HEK293 (cell line): Measurements from ENCODE around the gene GNG12.

ENCODE experiments used
- ELK4 ChIP-seq: IDR thresholded peaks from 2 replicates; pipeline ENCODE4 v1.6.1; 2011; ENCODE audit warnings: mild to moderate bottlenecking, low read depth, low read length, borderline replicate concordance
- KLF16 ChIP-seq: fragments of 450-650 bp; formaldehyde crosslinking; IDR thresholded peaks from 2 replicates; pipeline ENCODE4 v1.5.1; 2017; ENCODE audit warnings: missing biosample characterization, missing genetic modification characterization
- PRDM10 ChIP-seq: fragments of 450-650 bp; formaldehyde crosslinking; IDR thresholded peaks from 2 replicates; pipeline ENCODE4 v1.5.1; 2016; ENCODE audit warnings: missing biosample characterization, missing genetic modification characterization
- YY1 ChIP-seq: fragments of 450-650 bp; formaldehyde crosslinking; IDR thresholded peaks from 2 replicates; pipeline ENCODE4 v1.5.1; 2018; ENCODE audit warnings: missing biosample characterization, missing genetic modification characterization
- ZBTB6 ChIP-seq: fragments of 450-650 bp; formaldehyde crosslinking; IDR thresholded peaks from 2 replicates; pipeline ENCODE4 v1.5.1; 2017; ENCODE audit warnings: missing biosample characterization, missing genetic modification characterization
- ZNF394 ChIP-seq: fragments of 450-650 bp; formaldehyde crosslinking; IDR thresholded peaks from 2 replicates; pipeline ENCODE4 v1.5.1; 2016; ENCODE audit warnings: missing biosample characterization, missing genetic modification characterization, mild to moderate bottlenecking, moderate library complexity, borderline replicate concordance
- ZNF549 ChIP-seq: fragments of 450-650 bp; IDR thresholded peaks from 2 replicates; pipeline ENCODE4 v1.5.1; 2018; ENCODE audit warnings: missing biosample characterization, missing genetic modification characterization, mild to moderate bottlenecking, inconsistent platforms, moderate library complexity
- TF ChIP-seq, protein P1 (sequence below): fragments of 450-650 bp; formaldehyde crosslinking; IDR thresholded peaks from 2 replicates; pipeline ENCODE4 v1.5.1; 2016; ENCODE audit warnings: missing biosample characterization, missing genetic modification characterization
- TF ChIP-seq, protein P2 (sequence below): fragments of 450-650 bp; formaldehyde crosslinking; IDR thresholded peaks from 2 replicates; pipeline ENCODE4 v1.5.1; 2016; ENCODE audit warnings: missing biosample characterization, missing genetic modification characterization
- TF ChIP-seq, protein P3 (sequence below): fragments of 450-650 bp; formaldehyde crosslinking; IDR thresholded peaks from 2 replicates; pipeline ENCODE4 v1.5.1; 2016; ENCODE audit warnings: missing biosample characterization, missing genetic modification characterization

GRCh38 chr1:67733681-67734322, 99.5 kb downstream of the GNG12 start:
- TF ChIP-seq ZBTB6 (tag by site-specific recombination) = no peak
- TF ChIP-seq, protein P1, sequence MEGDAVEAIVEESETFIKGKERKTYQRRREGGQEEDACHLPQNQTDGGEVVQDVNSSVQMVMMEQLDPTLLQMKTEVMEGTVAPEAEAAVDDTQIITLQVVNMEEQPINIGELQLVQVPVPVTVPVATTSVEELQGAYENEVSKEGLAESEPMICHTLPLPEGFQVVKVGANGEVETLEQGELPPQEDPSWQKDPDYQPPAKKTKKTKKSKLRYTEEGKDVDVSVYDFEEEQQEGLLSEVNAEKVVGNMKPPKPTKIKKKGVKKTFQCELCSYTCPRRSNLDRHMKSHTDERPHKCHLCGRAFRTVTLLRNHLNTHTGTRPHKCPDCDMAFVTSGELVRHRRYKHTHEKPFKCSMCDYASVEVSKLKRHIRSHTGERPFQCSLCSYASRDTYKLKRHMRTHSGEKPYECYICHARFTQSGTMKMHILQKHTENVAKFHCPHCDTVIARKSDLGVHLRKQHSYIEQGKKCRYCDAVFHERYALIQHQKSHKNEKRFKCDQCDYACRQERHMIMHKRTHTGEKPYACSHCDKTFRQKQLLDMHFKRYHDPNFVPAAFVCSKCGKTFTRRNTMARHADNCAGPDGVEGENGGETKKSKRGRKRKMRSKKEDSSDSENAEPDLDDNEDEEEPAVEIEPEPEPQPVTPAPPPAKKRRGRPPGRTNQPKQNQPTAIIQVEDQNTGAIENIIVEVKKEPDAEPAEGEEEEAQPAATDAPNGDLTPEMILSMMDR (tag by site-specific recombination) = no peak
- TF ChIP-seq ZNF394 (tag by site-specific recombination) = no peak
- no peak for TF ChIP-seq PRDM10 (tag by site-specific recombination)
- TF ChIP-seq ELK4 = no peak
- no peak for TF ChIP-seq KLF16
- TF ChIP-seq ZNF549 (tag by site-specific recombination) = no peak
- no peak for TF ChIP-seq YY1 (tag by site-specific recombination)
- TF ChIP-seq, protein P2, sequence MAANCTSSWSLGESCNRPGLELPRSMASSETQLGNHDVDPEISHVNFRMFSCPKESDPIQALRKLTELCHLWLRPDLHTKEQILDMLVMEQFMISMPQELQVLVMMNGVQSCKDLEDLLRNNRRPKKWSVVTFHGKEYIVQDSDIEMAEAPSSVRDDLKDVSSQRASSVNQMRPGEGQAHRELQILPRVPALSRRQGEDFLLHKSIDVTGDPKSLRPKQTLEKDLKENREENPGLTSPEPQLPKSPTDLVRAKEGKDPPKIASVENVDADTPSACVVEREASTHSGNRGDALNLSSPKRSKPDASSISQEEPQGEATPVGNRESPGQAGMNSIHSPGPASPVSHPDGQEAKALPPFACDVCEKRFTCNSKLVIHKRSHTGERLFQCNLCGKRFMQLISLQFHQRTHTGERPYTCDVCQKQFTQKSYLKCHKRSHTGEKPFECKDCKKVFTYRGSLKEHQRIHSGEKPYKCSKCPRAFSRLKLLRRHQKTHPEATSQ (tag by site-specific recombination) = no peak
- TF ChIP-seq, protein P3, sequence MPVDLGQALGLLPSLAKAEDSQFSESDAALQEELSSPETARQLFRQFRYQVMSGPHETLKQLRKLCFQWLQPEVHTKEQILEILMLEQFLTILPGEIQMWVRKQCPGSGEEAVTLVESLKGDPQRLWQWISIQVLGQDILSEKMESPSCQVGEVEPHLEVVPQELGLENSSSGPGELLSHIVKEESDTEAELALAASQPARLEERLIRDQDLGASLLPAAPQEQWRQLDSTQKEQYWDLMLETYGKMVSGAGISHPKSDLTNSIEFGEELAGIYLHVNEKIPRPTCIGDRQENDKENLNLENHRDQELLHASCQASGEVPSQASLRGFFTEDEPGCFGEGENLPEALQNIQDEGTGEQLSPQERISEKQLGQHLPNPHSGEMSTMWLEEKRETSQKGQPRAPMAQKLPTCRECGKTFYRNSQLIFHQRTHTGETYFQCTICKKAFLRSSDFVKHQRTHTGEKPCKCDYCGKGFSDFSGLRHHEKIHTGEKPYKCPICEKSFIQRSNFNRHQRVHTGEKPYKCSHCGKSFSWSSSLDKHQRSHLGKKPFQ = no peak
